Loucy (cell line): ENCODE measurements around the gene TRPM3.

Experiments
- H2AFZ ChIP-seq: fragments of 200-600 bp; sonication (generic); 2 replicates; pipeline ENCODE4 v1.6.0; 2016; ENCODE audit warnings: antibody characterized with exemption, mild to moderate bottlenecking, low read length, moderate library complexity
- H3F3A ChIP-seq: fragments of 200-600 bp; 2 replicates; pipeline ENCODE4 v1.6.0; 2016; ENCODE audit warnings: antibody characterized with exemption, low read depth, mild to moderate bottlenecking
- H3K27me3 ChIP-seq: fragments of 200-600 bp; sonication (generic); 2 replicates; pipeline ENCODE4 v1.6.1; 2014; ENCODE audit warnings: low read length, mild to moderate bottlenecking; ENCODE audit not compliant: insufficient read depth, poor library complexity, severe bottlenecking
- H3K36me3 ChIP-seq: fragments of 200-600 bp; sonication (generic); 2 replicates; pipeline ENCODE4 v1.6.1; 2016; ENCODE audit warnings: low read length; ENCODE audit not compliant: insufficient read depth
- H3K4me1 ChIP-seq: fragments of 200-600 bp; sonication (generic); 2 replicates; pipeline ENCODE4 v1.5.1; 2014; ENCODE audit warnings: low read length, mild to moderate bottlenecking; ENCODE audit not compliant: insufficient read depth, poor library complexity, severe bottlenecking
- H3K4me2 ChIP-seq: fragments of 200-600 bp; sonication (generic); 2 replicates; pipeline ENCODE4 v1.6.0; 2014; ENCODE audit warnings: antibody characterized with exemption, low read length, low read depth, mild to moderate bottlenecking; ENCODE audit not compliant: poor library complexity, severe bottlenecking
- H3K4me3 ChIP-seq: fragments of 200-600 bp; sonication (generic); 2 replicates; pipeline ENCODE4 v1.5.1; 2014; ENCODE audit warnings: low read length, mild to moderate bottlenecking, mixed read lengths; ENCODE audit not compliant: poor library complexity, severe bottlenecking
- H3K79me2 ChIP-seq: fragments of 200-600 bp; sonication (generic); 2 replicates; pipeline ENCODE4 v1.6.1; 2014; ENCODE audit warnings: low read length; ENCODE audit not compliant: insufficient read depth
- H3K9ac ChIP-seq: fragments of 200-600 bp; sonication (generic); 2 replicates; pipeline ENCODE4 v1.6.0; 2014; ENCODE audit warnings: mild to moderate bottlenecking, low read depth, low read length, moderate library complexity; ENCODE audit not compliant: poor library complexity, severe bottlenecking
- H3K9me2 ChIP-seq: fragments of 200-600 bp; sonication (generic); replicated peaks from 2 replicates; pipeline ENCODE4 v1.6.1; 2016; ENCODE audit warnings: low read depth, low read length, mixed read lengths
- H3K9me3 ChIP-seq: fragments of 200-600 bp; sonication (generic); 2 replicates; pipeline ENCODE4 v1.6.1; 2014; ENCODE audit warnings: mild to moderate bottlenecking, antibody characterized with exemption, low read length, low read depth; ENCODE audit not compliant: insufficient read depth
- H4K20me1 ChIP-seq: fragments of 200-600 bp; sonication (generic); 2 replicates; pipeline ENCODE4 v1.6.0; 2014; ENCODE audit warnings: antibody characterized with exemption, low read length, mild to moderate bottlenecking; ENCODE audit not compliant: insufficient read depth, poor library complexity, severe bottlenecking
- EZH2phosphoT487 ChIP-seq: fragments of 200-600 bp; IDR thresholded peaks from 2 replicates; pipeline ENCODE4 v1.6.1; 2018; ENCODE audit warnings: antibody characterized with exemption, mild to moderate bottlenecking, moderate library complexity, borderline replicate concordance
- TF ChIP-seq, protein P1 (sequence below): fragments of 200-600 bp; sonication (generic); conservative IDR thresholded peaks from 2 replicates; pipeline ENCODE4 v1.5.1; 2014; ENCODE audit warnings: mild to moderate bottlenecking, antibody characterized with exemption, low read length

TRPM3 gene

DNA sequence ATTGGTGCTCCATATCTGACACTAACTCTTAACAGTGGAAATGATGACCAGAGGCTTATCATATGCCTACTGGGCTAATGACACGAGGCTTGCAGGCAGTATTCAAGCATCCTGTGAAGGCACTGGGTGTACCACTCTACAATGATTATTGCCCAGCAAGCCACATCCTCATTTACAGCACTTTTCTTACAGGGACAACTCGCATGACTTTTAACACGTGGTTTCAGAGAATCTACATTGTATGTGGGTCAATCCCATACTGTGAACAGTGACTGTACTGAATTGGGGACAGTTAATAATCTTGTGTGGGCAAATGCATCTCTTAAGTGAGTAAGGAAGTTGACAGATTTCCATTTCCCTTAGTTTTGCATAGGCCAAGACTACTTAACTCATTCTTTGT, 260.0 kb downstream of the TRPM3 start:
- Histone ChIP-seq H3K27me3 (no peaks in the 10 kb centered on the region), H3K4me1 (no peaks in the 10 kb centered on the region), H2AFZ (no peak overlapping the region), H3K9ac (no peak overlapping the region), H3K9me2 (no peaks in the 10 kb centered on the region), H3K36me3 (no peaks in the 10 kb centered on the region), H3K4me3 (no peak overlapping the region), H4K20me1 (no peaks in the 10 kb centered on the region), H3K79me2 (no peaks in the 10 kb centered on the region), H3K9me3 (no peaks in the 10 kb centered on the region), H3K4me2 (no peak overlapping the region), H3F3A (no peaks in the 10 kb centered on the region)
- TF ChIP-seq, protein P1, sequence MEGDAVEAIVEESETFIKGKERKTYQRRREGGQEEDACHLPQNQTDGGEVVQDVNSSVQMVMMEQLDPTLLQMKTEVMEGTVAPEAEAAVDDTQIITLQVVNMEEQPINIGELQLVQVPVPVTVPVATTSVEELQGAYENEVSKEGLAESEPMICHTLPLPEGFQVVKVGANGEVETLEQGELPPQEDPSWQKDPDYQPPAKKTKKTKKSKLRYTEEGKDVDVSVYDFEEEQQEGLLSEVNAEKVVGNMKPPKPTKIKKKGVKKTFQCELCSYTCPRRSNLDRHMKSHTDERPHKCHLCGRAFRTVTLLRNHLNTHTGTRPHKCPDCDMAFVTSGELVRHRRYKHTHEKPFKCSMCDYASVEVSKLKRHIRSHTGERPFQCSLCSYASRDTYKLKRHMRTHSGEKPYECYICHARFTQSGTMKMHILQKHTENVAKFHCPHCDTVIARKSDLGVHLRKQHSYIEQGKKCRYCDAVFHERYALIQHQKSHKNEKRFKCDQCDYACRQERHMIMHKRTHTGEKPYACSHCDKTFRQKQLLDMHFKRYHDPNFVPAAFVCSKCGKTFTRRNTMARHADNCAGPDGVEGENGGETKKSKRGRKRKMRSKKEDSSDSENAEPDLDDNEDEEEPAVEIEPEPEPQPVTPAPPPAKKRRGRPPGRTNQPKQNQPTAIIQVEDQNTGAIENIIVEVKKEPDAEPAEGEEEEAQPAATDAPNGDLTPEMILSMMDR, result no peak
- no peak for TF ChIP-seq EZH2phosphoT487

DNA sequence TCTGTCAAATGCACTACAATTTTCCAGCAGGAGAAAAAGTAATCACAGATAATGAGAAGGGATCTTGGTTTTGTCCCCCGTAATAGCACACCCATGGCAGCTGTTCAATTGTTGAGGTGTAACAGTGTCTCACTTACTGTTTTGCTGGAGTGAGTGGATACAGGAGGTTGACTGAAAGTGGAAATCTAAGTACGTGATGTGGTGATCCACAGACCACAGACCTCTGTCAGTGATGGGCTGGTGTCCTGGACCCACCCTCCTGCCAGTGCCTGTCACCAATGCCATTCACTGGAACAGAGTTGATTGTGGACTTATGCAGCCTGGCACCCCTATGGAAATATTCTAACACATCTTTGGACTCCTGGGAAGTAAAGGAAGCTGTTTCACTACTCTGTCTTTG, 261.7 kb downstream of the TRPM3 start:
- Histone ChIP-seq H3K4me1 (no peaks in the 10 kb centered on the region), H2AFZ (no peak overlapping the region), H3K36me3 (no peaks in the 10 kb centered on the region), H3K9me3 (no peaks in the 10 kb centered on the region), H3K4me3 (no peak overlapping the region), H4K20me1 (no peaks in the 10 kb centered on the region), H3K9ac (no peak overlapping the region), H3K9me2 (no peaks in the 10 kb centered on the region), H3K27me3 (no peaks in the 10 kb centered on the region), H3K79me2 (no peaks in the 10 kb centered on the region), H3F3A (no peaks in the 10 kb centered on the region), H3K4me2 (no peak overlapping the region)
- no peak for TF ChIP-seq EZH2phosphoT487
- TF ChIP-seq, protein P1, result no peak

DNA sequence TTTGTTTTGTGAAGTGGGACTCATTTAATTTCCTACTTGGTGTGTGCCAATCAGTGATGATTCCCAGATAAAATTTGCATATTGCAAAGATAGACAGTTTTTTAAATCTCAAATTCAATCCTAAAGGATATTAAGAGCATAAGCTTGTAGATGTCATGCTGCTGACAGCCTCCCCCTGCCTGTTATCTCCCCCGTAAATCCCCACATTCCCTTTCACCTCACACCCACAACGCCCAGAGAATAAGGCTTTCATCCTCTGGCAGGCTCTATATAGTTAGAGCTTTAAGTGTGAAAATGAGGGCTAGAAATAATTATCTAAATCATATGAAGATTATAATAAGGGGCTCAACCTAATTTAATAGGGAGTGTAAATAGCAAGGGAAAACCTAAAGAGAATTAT, 265.0 kb downstream of the TRPM3 start:
- TF ChIP-seq, protein P1, result no peak

More for the DNA sequence above, 265.0 kb downstream of the TRPM3 start:
- Histone ChIP-seq H2AFZ (no peak overlapping the region), H3K9ac (no peak overlapping the region), H3K27me3 (no peaks in the 10 kb centered on the region), H3K9me2 (no peaks in the 10 kb centered on the region), H4K20me1 (no peaks in the 10 kb centered on the region), H3K36me3 (no peaks in the 10 kb centered on the region), H3K4me3 (no peak overlapping the region), H3K9me3 (no peaks in the 10 kb centered on the region), H3K4me1 (no peaks in the 10 kb centered on the region), H3K4me2 (no peak overlapping the region), H3K79me2 (no peaks in the 10 kb centered on the region), H3F3A (no peaks in the 10 kb centered on the region)
